ENCODE measurements around the gene IRAK1. TPM values are rescaled to one million over a fixed set of nuclear protein-coding genes. Genes with fewer than 3 reads are reported as not detected.
A peak's percentile ranks its signal among the peaks of the same experiment; 100 is the strongest.

The IRAK1 gene
- total RNA-seq, 1 donor from 2014 or later, result 69.1 TPM

GRCh38 chrX:154023276-154024000, 3.7 kb upstream of the IRAK1 start:
- H3K4me1 Mint-ChIP-seq, result peaks cover 16% of the 10 kb centered on the region
- TF ChIP-seq CTCF (IDR thresholded peaks at IDR 0.05; ENCODE audit: unreplicated experiment), result no peak
- H3K27me3 Mint-ChIP-seq (ENCODE audit: low read depth), result no peaks in the 10 kb centered on the region
- no peak for DNase-seq (ENCODE audit: low spot score in 2 of 2, unreplicated experiment in 2 of 2)
- peaks cover 7% of the 10 kb centered on the region for H3K9me3 Mint-ChIP-seq
- H3K36me3 Mint-ChIP-seq, result peaks cover 8% of the 10 kb centered on the region
- no peak overlapping the region for H3K4me3 Mint-ChIP-seq
- H3K27ac Mint-ChIP-seq, result peak overlapping the region; percentile 94

GRCh38 chrX:154022108-154022507, 2.4 kb upstream of the IRAK1 start:
- DNase-seq (ENCODE audit: low spot score in 2 of 2, unreplicated experiment in 2 of 2), result no peak
- no peaks in the 10 kb centered on the region for H3K27me3 Mint-ChIP-seq (ENCODE audit: low read depth)
- H3K4me1 Mint-ChIP-seq, result peaks cover 17% of the 10 kb centered on the region
- H3K9me3 Mint-ChIP-seq, result peaks cover 4% of the 10 kb centered on the region
- no peak overlapping the region for H3K4me3 Mint-ChIP-seq
- H3K36me3 Mint-ChIP-seq, result peaks cover 8% of the 10 kb centered on the region
- peak overlapping the region; percentile 47 for H3K27ac Mint-ChIP-seq
- no peak for TF ChIP-seq CTCF (IDR thresholded peaks at IDR 0.05; ENCODE audit: unreplicated experiment)

GRCh38 chrX:154021131-154021611, 1.5 kb upstream of the IRAK1 start:
- Mint-ChIP-seq H3K36me3 (peaks cover 8% of the 10 kb centered on the region), H3K27me3 (ENCODE audit: low read depth) (no peaks in the 10 kb centered on the region), H3K27ac (peak overlapping the region; percentile 82), H3K9me3 (peaks cover 4% of the 10 kb centered on the region), H3K4me1 (peaks cover 17% of the 10 kb centered on the region), H3K4me3 (no peak overlapping the region)
- TF ChIP-seq CTCF (IDR thresholded peaks at IDR 0.05; ENCODE audit: unreplicated experiment), result no peak
- no peak for DNase-seq (ENCODE audit: low spot score in 2 of 2, unreplicated experiment in 2 of 2)

- H3K4me1 Mint-ChIP-seq, result peaks cover 17% of the 10 kb centered on the region
- peak overlapping the region; percentile 72 for H3K4me3 Mint-ChIP-seq
- TF ChIP-seq CTCF (IDR thresholded peaks at IDR 0.05; ENCODE audit: unreplicated experiment), result no peak
Observed at GRCh38 chrX:154020536-154021115, 924 bp upstream of the IRAK1 start.

GRCh38 chrX:154019061-154019621, 561 bp downstream of the IRAK1 start:
- no peak for TF ChIP-seq CTCF (IDR thresholded peaks at IDR 0.05; ENCODE audit: unreplicated experiment)
- peaks cover 10% of the 10 kb centered on the region for H3K36me3 Mint-ChIP-seq
- peaks cover 17% of the 10 kb centered on the region for H3K4me1 Mint-ChIP-seq
- peak overlapping the region; percentile 73 for H3K4me3 Mint-ChIP-seq
- H3K27ac Mint-ChIP-seq, result peak overlapping the region; percentile 85
- no peak for DNase-seq (ENCODE audit: low spot score in 2 of 2, unreplicated experiment in 2 of 2)
- H3K9me3 Mint-ChIP-seq, result peaks cover 4% of the 10 kb centered on the region
- H3K27me3 Mint-ChIP-seq (ENCODE audit: low read depth), result no peaks in the 10 kb centered on the region

More at GRCh38 chrX:154020536-154021115, 924 bp upstream of the IRAK1 start:
- H3K9me3 Mint-ChIP-seq, result peaks cover 4% of the 10 kb centered on the region
- H3K36me3 Mint-ChIP-seq, result peaks cover 10% of the 10 kb centered on the region
- peak overlapping the region; percentile 92 for H3K27ac Mint-ChIP-seq
- no peak for DNase-seq (ENCODE audit: low spot score in 2 of 2, unreplicated experiment in 2 of 2)
- no peaks in the 10 kb centered on the region for H3K27me3 Mint-ChIP-seq (ENCODE audit: low read depth)
